ENCODE results near the gene MTARC2. TPM values are rescaled to one million over a fixed set of nuclear protein-coding genes. Genes with fewer than 3 reads are reported as not detected.

The MTARC2 gene
- total RNA-seq, 1 donor from 2014 or later = 58.6 TPM

GRCh38 chr1:220824031-220824989, 76.2 kb downstream of the MTARC2 start:
- intact Hi-C loops (cut with DNase I) = no loop called here
- Histone ChIP-seq H3K27ac (no peak overlapping the region), H3K36me3 (no peaks in the 10 kb centered on the region), H3K4me1 (peaks cover 10% of the 10 kb centered on the region), H3K9me3 (no peaks in the 10 kb centered on the region), H3K4me3 (no peak overlapping the region), H3K27me3 (no peaks in the 10 kb centered on the region)
- ATAC-seq = no peak
- DNase-seq = no peak
- TF ChIP-seq CTCF (IDR thresholded peaks at IDR 0.05) = no peak

- Histone ChIP-seq H3K27me3 (no peaks in the 10 kb centered on the region), H3K4me3 (no peak overlapping the region), H3K9me3 (no peaks in the 10 kb centered on the region), H3K4me1 (peaks cover 13% of the 10 kb centered on the region), H3K27ac (no peak overlapping the region), H3K36me3 (no peaks in the 10 kb centered on the region)
- no peak for TF ChIP-seq CTCF (IDR thresholded peaks at IDR 0.05)
- no peak for ATAC-seq
- intact Hi-C loops (cut with DNase I) = no loop called here
- DNase-seq = peak; percentile 47
These were observed 77.9 kb downstream of the MTARC2 start for GRCh38 chr1:220825819-220826551.

GRCh38 chr1:220826729-220827128, 78.6 kb downstream of the MTARC2 start:
- Histone ChIP-seq H3K9me3 (no peaks in the 10 kb centered on the region), H3K27ac (no peak overlapping the region), H3K27me3 (no peaks in the 10 kb centered on the region), H3K4me1 (peaks cover 13% of the 10 kb centered on the region), H3K4me3 (no peak overlapping the region), H3K36me3 (no peaks in the 10 kb centered on the region)
- no peak for TF ChIP-seq CTCF (IDR thresholded peaks at IDR 0.05)
- ATAC-seq (no peak), DNase-seq (no peak)
- intact Hi-C loops (cut with DNase I) = no loop called here

GRCh38 chr1:220827445-220828178, 79.5 kb downstream of the MTARC2 start:
- Histone ChIP-seq H3K4me1 (peaks cover 13% of the 10 kb centered on the region), H3K9me3 (no peaks in the 10 kb centered on the region), H3K27me3 (no peaks in the 10 kb centered on the region), H3K36me3 (no peaks in the 10 kb centered on the region), H3K27ac (peak overlapping the region; percentile 11), H3K4me3 (no peak overlapping the region)
- intact Hi-C loops (cut with DNase I) = no loop called here
- TF ChIP-seq CTCF (IDR thresholded peaks at IDR 0.05) = no peak
- no peak for DNase-seq
- ATAC-seq = peak; percentile 40

- Histone ChIP-seq H3K4me1 (peaks cover 13% of the 10 kb centered on the region), H3K27ac (peak overlapping the region; percentile 11), H3K9me3 (no peaks in the 10 kb centered on the region), H3K4me3 (no peak overlapping the region), H3K36me3 (no peaks in the 10 kb centered on the region), H3K27me3 (no peaks in the 10 kb centered on the region)
- intact Hi-C loops (cut with DNase I) = no loop called here
- ATAC-seq = peak; percentile 46
- TF ChIP-seq CTCF (IDR thresholded peaks at IDR 0.05) = no peak
- no peak for DNase-seq
These were observed 80.0 kb downstream of the MTARC2 start for GRCh38 chr1:220828179-220828490.
